Activated naive CD4-positive, alpha-beta T cell (primary cell): ENCODE results near the gene C18orf63.

ENCODE experiments used
- DNase-seq, 4 experiments: peaks; one replicate each; lab custom pipeline; 2025; lab: John Stamatoyannopoulos, UW

Gene C18orf63

DNA sequence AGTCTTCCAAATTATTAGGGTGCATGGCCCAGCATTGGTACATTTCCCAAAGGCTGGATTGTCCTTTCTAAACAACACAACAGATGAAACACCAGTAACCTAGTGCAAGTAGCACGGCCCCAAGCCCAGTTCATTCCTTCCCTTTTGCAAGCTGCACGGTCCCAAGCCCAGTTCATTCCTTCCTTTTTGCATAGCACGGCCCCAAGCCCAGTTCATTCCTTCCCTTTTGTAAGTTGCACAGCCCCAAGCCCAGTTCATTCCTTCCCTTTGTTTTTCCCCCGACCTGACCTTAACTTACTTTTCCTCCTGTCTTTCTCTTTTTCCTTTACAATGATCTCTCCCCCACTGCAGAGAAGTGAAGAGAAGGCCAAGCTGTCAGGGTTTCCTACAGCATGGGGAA lies 60.9 kb downstream of the C18orf63 start:
- no peak for DNase-seq

DNA sequence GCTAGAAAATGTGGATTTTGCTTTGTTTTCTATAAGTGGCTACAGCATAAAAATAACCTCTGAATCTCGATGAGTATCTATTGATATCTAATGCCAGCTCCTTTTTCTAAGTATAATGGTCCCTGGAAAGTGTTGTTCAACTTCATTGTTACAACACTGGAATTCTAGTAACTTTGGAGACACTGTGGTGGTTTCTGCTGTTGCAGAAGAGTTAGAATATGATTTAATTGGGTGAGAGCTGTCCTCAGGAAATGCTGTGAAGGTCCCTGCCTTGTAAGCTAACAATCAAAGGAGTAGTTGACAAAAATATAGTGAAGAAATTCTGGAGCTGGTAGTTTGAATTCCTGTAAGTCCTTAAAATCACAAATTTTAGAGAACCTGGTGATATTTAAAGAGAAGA lies 62.1 kb downstream of the C18orf63 start:
- DNase-seq: no peak

DNA sequence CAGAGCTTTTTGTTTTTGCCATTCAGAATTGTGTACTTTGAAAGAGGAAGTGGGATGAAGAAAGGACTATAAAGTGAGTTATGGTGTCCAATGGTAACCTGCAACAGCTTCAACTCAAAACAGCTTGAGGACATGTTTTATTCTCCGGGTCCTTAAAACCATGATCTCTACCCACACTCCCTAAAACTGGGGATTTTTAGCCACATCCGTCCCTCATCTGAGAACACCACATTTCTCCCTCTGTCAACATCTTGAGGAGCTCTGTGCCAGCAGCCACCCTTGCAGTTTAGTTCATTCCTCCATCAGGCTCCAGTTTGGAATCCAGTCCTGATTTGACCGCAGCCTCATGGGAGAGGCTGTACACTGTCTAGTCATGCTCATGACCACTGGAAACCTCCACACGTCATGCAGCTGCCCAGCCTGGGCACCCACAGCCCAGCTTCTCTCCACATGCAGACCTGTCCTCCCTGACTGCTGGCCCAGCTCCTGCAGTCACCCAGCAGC lies 62.6 kb downstream of the C18orf63 start:
- no peak for DNase-seq

DNA sequence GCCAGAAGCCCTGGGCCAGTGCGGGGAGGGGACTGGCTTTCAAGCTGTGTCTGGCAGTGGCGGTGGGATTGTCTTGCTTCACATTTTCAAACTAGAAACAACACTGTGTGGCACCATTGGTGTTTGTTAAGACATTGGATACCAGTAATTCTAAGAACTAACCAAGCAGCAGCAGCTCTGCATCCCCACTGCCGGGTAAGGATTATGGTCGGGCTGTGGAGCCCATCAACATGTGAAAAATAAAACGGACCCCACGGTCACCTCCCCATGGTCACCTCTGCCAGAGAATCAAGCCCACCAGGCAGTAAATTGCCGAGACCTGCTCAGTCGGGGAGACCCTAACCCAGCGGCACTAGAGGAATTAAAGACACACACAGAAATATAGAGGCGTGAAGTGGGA lies 65.3 kb downstream of the C18orf63 start:
- no peak for DNase-seq

DNA sequence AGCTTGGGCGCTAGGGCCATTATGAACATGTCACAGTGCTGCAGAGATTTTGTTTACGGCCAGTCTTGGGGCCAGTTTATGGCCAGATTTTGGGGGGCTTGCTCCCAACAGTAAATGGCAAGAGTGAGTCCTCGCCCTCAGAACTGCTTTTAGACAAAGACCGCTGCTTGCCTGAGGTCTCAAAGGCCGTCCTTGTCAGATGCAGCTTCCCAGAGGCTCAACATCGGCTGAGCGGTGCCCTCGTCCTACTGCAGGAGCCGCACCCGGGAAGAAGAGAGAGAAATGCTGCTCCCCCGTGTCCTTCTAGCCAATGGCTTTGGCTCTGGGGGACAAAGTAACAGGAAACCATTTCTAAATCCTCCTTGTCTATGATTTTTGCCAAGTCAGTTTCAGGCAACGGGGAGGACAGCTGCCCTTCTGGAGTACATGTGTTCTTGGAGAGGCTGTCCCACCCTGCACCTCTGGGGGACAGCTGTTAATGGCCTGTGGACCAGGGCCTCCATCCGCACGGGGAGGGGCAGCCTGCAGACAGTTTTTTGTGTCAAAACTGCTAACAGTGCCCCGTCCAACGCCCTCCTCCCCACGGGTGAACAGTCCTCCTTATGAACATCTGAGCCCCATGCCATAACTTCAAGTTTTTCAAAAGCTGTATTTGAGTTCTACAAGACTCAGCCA lies 66.1 kb downstream of the C18orf63 start:
- DNase-seq: no peak

DNA sequence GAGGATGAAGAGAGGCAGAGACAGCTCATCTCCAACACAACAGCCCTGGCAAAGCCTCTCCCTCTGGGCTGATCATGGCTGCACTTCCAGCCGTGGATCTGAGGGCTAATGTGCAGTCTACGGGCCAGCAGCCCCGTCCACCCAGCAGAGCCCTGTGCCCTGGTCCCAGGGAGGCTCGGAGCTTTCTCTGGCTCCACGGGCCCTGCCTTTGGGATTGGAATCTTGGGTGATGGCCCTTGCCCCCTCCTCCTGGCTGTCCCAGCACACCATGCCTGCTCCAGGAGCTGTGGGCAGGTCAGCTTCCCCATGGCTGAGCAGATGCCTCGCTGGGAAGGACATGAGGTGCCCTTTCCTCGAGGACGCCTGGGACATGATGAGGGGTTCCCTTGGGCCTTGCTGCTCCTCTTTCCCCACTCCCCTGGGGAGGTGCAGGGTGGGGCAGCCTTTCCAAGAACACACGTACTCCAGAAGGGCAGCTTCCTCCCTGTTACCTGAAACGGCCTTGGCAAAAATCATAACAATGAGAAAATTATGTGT lies 66.9 kb downstream of the C18orf63 start:
- no peak for DNase-seq

DNA sequence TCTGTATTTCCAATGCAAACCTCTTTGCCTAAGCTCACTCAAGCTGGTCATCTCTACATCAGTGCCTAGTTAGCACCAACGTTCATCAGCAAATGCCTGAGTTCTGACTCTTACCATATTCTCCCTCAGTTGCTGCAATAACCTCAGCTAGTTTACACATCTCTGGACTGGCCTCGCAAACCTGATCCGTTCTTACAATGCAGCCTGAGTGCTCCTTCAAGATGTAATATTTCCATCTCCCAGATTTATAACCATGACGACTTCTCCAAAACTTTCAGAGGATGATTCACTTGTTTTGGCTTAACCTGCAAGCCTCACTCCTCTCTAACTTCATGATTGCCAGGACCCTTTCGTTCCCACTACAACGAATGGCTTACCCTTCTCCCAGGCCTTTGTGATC lies 71.7 kb downstream of the C18orf63 start:
- no peak for DNase-seq

DNA sequence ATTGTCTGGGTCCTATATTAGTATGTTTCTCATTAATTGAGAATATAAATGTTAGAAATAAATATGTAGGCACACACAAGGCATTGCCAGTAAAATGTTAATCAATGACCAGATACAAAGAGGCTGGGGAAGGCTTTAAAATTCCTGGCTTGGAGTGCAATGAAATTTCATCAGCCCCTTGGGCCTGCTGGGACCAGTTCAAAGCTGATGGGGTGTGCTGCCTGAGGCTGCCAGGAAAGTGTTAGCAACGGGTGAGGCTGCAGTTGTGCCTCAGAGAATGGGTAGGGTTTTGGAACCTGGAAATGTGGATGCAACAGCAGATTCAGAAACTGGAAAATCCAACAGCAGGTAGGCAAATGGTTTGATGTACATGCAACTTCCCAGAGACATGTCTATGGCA lies 72.6 kb downstream of the C18orf63 start:
- no peak for DNase-seq

DNA sequence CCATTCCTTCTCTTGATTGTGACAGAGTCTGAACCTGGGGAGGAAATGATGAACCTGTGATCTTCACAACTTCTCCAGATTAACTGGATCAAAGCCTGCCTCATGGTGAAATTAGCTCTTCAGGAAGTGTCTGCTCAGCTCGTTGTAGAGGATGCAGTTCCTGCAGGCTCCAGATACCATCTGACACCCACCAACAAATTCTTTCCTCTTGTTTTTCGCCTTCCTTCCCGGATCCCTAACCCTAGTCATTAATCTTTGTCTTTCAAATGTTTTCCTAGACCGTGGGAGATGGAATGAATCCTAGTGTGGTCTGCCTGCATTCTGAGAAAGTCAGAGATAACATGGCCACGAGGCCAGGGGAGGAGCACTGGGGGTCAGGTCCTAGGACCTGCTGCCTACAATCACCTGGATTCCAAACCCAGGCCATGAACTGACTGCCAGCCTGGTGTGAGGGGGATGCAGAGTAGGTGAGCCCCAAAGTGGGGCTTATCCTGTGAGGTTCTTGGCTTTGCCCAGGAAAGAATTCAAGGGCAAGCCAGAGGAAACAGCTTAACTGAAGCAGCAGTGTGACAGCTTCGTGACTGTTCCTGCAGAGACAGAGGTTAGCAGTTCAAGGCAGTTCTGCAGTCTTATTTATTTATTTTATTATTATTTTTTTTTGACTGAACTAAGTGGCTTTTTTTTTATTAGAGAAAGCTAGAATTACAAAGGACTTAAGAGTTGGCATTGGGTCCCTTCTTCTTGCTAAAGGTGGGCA lies 73.7 kb downstream of the C18orf63 start:
- DNase-seq: no peak

DNA sequence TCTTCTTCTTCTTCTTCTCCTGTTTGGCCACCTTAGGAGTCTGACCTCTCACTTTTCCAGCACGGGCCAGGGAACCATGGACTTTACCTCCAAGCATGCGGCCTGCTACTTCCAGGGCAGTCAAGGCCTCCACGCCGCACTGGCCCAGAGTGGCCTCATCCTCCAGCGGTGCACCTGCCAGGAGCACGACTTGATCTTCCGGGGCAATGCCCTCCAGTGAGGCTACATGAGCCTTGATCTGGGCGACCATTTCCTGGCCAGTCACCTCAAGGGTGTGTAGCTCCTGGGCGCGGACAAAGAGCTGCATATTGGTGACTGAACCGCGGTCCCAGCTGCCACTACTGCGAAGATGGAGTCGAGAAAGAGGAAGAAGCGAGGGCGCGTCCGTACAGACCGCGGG lies 74.4 kb downstream of the C18orf63 start:
- DNase-seq: no peak

DNA sequence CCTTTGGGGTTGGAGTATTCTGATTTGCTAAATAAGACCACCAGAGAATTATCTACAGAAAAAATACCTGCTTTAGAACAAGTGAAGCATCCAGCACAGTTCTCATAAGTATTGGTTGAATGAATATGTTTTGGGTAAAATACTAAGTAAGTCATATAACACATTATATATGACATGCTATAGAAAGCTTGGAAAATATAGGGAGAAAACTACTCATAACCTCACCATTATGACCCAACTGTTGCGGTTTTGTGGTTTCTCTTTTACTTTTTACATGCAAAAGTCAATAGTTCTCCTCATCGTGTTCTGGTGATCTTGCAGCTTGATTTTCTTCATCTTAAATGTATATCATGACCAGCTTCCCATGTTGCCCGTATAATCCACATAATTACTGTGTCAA lies 75.3 kb downstream of the C18orf63 start:
- DNase-seq: no peak

DNA sequence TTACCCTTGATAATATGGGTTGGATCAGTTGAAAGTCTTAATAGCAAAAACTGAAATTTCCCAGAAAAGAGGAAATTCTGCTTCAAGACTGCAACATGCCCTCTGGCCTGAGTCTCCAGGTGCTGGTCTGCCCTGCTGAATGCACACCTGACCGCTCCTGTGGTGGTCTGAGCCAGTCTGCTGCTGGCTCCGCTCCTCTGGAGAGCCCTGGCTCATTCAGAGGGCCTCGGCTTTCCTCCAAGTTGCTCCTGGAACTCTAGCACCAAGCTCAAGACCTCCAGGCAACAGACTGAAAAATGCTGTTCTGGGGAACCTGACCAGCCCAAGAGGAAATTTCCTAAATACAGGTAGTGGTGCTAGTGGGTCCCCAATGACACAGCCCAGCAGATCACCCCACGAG lies 76.7 kb downstream of the C18orf63 start:
- DNase-seq: no peak

DNA sequence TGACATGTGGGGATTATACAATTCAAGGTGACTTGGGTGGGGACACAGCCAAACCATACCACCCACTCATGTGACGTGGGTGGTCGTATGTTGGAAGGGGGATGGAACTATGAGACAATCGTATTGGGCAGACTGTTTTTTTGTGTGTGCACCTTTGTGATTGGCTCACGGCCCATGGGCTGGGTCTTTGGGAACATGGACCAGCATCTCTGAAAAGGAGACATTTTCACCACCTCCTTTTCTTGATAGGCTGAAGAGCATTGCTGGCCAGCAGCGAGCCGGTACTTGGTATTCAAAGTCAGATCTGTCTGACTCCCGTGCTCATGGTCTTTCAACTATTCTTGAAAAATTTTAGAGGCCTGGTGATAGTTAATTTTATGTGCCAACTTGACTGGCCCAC lies 79.4 kb downstream of the C18orf63 start:
- no peak for DNase-seq

DNA sequence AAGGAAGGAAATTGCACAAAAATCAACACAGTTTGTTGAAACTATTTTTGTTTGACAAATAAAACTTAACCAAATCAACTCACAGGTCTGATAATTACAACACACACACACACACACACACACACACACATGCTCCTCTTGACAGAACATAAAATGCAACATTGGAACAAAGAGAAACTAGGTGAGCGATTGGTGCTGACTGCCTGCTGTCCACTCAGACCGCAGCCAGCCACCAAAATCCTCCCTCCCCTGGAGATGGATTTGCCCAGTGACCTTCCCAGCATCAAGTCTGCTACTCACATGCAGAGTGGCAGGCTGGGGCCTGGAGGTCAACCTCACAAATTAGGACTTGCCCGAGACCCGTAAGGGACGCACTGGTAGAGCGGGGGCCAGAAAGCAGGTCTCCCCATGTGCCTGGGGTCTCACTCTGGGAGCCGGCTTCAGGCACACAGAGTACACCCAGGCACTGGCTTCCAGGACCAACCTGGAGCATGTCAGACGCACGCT lies 80.1 kb downstream of the C18orf63 start:
- DNase-seq: no peak

DNA sequence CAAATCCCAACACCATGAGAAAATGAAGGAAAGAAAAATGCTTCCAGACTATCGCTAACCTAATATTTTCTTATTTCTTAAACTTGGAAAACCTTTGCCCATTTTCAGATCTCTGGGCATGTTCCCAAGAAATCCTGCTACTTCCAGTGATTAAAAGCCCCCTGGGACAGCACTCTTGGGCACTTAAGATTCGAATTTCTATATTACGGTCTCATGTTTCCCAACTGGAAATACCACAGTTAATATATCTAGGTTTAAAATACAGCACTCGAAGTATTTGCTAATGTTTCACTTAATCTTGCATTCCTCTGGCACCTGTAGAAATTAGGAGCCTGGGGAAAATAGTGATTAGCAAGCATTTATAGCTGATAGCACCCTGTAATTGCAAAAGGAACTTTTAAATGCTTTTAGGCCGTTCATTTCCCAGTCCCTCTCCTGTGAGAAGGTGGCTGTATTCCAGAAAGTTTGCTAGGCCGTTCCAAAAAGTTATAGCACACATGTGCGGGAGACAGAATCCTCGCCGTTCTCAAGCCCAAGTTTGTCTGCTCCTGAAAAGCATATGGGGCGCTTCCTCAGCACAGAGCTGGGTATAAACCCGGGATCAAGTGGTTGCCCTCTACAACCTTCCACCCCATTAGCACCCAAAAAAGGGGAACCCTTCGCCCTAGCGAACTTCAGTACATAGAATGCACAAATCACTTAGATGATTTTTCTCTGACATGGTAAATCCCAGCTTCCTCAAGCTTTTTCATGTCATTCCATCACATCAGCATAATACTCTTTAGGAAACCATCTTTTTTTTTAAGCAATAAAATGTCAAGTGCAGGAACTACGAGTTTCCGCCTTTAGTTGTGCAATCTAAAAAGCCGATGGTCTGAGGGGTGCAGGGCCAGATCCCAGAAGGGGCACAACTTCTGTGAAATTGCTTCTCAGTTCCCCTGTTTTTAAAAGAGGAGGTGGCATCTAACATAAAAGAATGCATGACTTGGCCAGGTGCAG lies 80.8 kb downstream of the C18orf63 start:
- DNase-seq: no peak

DNA sequence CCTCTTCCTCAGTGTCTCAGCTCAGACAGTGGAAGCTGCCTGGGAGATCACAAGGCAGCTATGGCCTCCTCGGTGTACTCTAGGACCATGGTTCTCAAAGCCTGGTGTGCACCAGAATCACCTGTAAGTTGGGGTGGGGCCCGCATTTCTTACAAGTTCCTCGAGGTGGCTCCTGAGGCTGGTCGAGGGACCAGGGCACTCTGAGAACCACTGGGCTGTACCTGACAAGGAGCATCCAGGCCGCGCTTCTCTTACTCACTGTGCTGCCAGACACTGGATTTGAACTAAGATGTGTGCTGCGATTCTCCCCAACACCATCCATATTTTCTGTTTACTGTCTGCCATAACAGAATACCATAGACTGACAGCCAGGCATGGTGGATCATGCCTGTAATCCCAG lies 81.9 kb downstream of the C18orf63 start:
- no peak for DNase-seq

DNA sequence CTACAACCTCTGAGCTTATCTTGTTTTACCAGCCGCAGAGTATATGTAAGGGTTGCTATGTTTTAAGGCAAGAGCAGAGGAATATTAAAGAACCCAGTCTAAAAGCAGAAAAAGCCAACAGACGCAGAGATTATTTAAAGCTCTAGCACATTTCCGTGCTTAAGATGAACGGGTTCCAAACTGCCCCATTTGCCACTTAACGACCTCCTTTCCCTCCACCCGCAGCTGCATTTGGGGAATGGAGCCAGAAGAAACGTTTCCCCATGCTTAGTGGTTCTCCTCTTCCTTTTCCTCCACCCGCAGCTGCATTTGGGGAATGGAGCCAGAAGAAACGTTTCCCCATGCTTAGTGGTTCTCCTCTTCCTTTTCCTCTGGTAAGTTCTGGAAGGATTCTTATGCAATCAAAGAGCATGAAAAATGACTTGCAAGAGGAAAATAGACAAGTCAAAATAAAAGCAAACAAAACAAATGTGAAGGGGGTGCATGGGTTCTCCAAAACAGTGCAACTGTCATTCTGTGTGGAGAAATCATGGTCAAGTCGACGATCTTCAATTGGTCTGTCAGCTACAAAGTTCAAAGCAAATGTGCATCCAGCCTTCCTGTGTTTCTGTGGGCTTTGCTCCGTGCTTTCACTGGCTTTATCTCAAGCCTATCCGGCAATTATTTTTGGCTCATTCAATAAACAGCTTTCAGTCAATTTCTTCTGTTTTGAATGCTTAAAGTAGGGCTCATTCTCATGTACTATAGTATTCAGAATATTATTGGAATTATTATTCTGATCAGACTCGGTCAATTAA lies 83.7 kb downstream of the C18orf63 start:
- no peak for DNase-seq

DNA sequence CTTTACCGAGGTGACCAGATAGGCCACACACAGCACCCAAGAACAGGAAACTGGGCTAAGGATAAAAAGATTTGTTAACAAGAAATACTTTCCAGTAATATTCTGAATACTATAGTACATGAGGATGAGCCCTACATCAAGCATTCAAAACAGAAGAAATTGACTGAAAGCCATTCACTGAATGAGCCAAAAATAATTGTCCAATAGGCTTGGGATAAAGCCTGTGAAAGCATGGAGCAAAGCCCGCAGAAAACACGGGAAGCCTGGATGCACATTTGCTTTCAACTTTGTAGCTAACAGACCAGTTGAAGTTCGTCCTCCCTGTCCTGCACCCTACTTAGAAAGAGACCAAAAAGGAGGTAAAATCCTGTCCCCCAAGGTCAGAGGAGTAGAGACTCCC lies 85.2 kb downstream of the C18orf63 start:
- no peak for DNase-seq

DNA sequence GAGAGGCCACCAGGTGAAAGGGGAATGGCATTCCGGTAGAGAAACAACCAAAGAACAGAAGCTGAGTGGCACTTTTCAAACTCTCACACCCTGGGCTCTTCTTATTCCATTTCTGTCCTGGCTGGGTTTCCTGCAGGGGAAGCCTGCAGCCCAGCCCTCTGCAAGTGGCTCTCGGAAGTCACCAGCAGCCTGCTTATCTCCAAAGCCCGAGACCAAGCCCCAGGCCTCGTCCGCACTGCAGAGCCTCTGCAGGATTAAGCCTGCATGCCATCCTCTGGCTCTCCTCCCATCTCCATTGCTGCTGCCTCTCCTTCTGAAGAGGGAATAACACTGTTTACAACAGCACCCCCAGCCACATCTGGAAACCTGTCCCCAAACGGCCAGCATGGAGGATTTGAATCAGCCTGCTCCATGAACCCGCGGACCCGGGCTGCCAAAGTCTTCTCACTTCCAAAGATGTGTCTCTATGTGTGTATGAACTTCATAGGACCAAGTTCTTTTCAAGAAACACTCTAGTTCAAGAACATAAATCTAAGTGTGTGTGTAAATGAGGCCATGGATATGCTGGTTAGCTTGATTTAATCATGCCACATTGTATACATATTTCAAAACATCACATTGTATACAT lies 87.3 kb downstream of the C18orf63 start:
- DNase-seq: no peak

DNA sequence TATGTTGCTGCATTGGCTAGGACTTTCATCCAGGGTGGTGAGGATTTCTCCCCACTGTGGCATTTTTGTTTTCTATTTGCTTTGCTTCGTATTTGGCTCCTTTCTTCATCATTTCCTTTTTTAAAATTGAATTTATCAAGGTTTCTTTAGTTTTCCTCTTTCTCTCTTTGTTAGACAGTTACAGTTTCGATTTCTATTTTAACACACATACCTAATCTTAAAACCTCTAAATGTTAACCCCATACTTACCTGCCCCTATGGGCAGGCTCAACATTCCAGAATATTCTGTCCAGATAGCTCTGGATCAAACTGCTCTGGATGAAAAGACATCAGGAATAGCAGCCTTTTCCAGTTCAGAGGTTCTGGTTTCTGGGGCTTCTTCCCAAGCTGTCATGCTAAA lies 92.2 kb downstream of the C18orf63 start:
- no peak for DNase-seq
